ENCODE results near the gene LHPP. TPM values are rescaled to one million over a fixed set of nuclear protein-coding genes. Genes with fewer than 3 reads are reported as not detected.
A peak's percentile ranks its signal among the peaks of the same experiment; 100 is the strongest.

LHPP gene
- total and polyA plus RNA-seq, 2 experiments from 2014 or later: 19.0 to 22.9 TPM

GRCh38 chr10:124527874-124528395 lies 66.3 kb downstream of the LHPP start:
- Histone ChIP-seq H3K27ac (no peak overlapping the region), H3F3A (ENCODE audit: insufficient read depth) (no peaks in the 10 kb centered on the region), H4K20me1 (ENCODE audit: insufficient read depth) (no peaks in the 10 kb centered on the region), H3K4me2 (ENCODE audit: unreplicated experiment) (no peak overlapping the region), H3K36me3 (ENCODE audit: low read depth) (no peaks in the 10 kb centered on the region), H3K79me2 (ENCODE audit: insufficient read depth) (no peaks in the 10 kb centered on the region), H3K9me3 (ENCODE audit: low read depth) (no peaks in the 10 kb centered on the region), H3K9ac (no peak overlapping the region), H3K9me2 (ENCODE audit: insufficient read depth) (no peaks in the 10 kb centered on the region), H2AFZ (no peak overlapping the region), H3K4me3 (no peak overlapping the region), H3K4me1 (ENCODE audit: insufficient read depth) (peaks cover 6% of the 10 kb centered on the region), H3K27me3 (replicated peaks; ENCODE audit: insufficient read depth) (no peaks in the 10 kb centered on the region)
- in situ Hi-C loops (cut with MboI): no loop called here
- WGBS, 2 experiments (ENCODE audit: low coverage in 1 of 2, low lambda C conversion rate in 2 of 2, missing lambda C conversion rate in 2 of 2): 84 to 91% methylated on average over 11 of the region's 11 CpGs
- DNase-seq: no peak
- TF ChIP-seq EZH2phosphoT487 (IDR thresholded peaks at IDR 0.05; ENCODE audit: insufficient read depth, low read depth) (no peak), EZH2 (IDR thresholded peaks at IDR 0.05; ENCODE audit: insufficient read depth, poor library complexity, severe bottlenecking) (no peak)

GRCh38 chr10:124529661-124530214 lies 68.1 kb downstream of the LHPP start:
- in situ Hi-C loops (cut with MboI): loop anchor here (10.0 kb wide), 1 partner anchor 215 kb away; the partner anchor contains the start of gene FAM53B
- DNase-seq: peak; percentile 14
- 17 to 18% methylated on average over 14 to 17 of the region's 17 CpGs for WGBS, 2 experiments (ENCODE audit: low coverage in 1 of 2, low lambda C conversion rate in 2 of 2, missing lambda C conversion rate in 2 of 2)

GRCh38 chr10:124530215-124530665 lies 68.6 kb downstream of the LHPP start:
- Histone ChIP-seq H3K27ac (no peak overlapping the region), H3K27me3 (replicated peaks; ENCODE audit: insufficient read depth) (no peaks in the 10 kb centered on the region), H4K20me1 (ENCODE audit: insufficient read depth) (no peaks in the 10 kb centered on the region), H3K79me2 (ENCODE audit: insufficient read depth) (no peaks in the 10 kb centered on the region), H3K9ac (peak overlapping the region; percentile 28; the same call in 1 of the 2 replicates), H3K36me3 (ENCODE audit: low read depth) (no peaks in the 10 kb centered on the region), H2AFZ (no peak overlapping the region), H3K9me2 (ENCODE audit: insufficient read depth) (no peaks in the 10 kb centered on the region), H3K4me1 (ENCODE audit: insufficient read depth) (no peaks in the 10 kb centered on the region), H3K4me3 (no peak overlapping the region), H3K9me3 (ENCODE audit: low read depth) (no peaks in the 10 kb centered on the region), H3K4me2 (ENCODE audit: unreplicated experiment) (peak overlapping the region; percentile 53), H3F3A (ENCODE audit: insufficient read depth) (no peaks in the 10 kb centered on the region)
- peak; percentile 91 for DNase-seq
- in situ Hi-C loops (cut with MboI): loop anchor here (10.0 kb wide), 1 partner anchor 215 kb away; the partner anchor contains the start of gene FAM53B
- TF ChIP-seq EZH2phosphoT487 (IDR thresholded peaks at IDR 0.05; ENCODE audit: insufficient read depth, low read depth) (no peak), EZH2 (IDR thresholded peaks at IDR 0.05; ENCODE audit: insufficient read depth, poor library complexity, severe bottlenecking) (no peak)
- 6 to 13% methylated on average over 15 to 18 of the region's 18 CpGs for WGBS, 2 experiments (ENCODE audit: low coverage in 1 of 2, low lambda C conversion rate in 2 of 2, missing lambda C conversion rate in 2 of 2)

More at GRCh38 chr10:124529661-124530214, 68.1 kb downstream of the LHPP start:
- Histone ChIP-seq H3K4me2 (ENCODE audit: unreplicated experiment) (peak overlapping the region; percentile 53), H4K20me1 (ENCODE audit: insufficient read depth) (no peaks in the 10 kb centered on the region), H2AFZ (no peak overlapping the region), H3K9ac (no peak overlapping the region), H3K36me3 (ENCODE audit: low read depth) (no peaks in the 10 kb centered on the region), H3K79me2 (ENCODE audit: insufficient read depth) (no peaks in the 10 kb centered on the region), H3K4me3 (no peak overlapping the region), H3K9me2 (ENCODE audit: insufficient read depth) (no peaks in the 10 kb centered on the region), H3K27me3 (replicated peaks; ENCODE audit: insufficient read depth) (no peaks in the 10 kb centered on the region), H3F3A (ENCODE audit: insufficient read depth) (no peaks in the 10 kb centered on the region), H3K4me1 (ENCODE audit: insufficient read depth) (peaks cover 4% of the 10 kb centered on the region), H3K27ac (no peak overlapping the region), H3K9me3 (ENCODE audit: low read depth) (no peaks in the 10 kb centered on the region)
- TF ChIP-seq EZH2 (IDR thresholded peaks at IDR 0.05; ENCODE audit: insufficient read depth, poor library complexity, severe bottlenecking) (no peak), EZH2phosphoT487 (IDR thresholded peaks at IDR 0.05; ENCODE audit: insufficient read depth, low read depth) (no peak)

GRCh38 chr10:124530816-124531215 lies 69.2 kb downstream of the LHPP start:
- Histone ChIP-seq H3K36me3 (ENCODE audit: low read depth) (no peaks in the 10 kb centered on the region), H3F3A (ENCODE audit: insufficient read depth) (no peaks in the 10 kb centered on the region), H3K4me1 (ENCODE audit: insufficient read depth) (no peaks in the 10 kb centered on the region), H3K4me2 (ENCODE audit: unreplicated experiment) (no peak overlapping the region), H3K9me3 (ENCODE audit: low read depth) (no peaks in the 10 kb centered on the region), H3K27ac (no peak overlapping the region), H4K20me1 (ENCODE audit: insufficient read depth) (no peaks in the 10 kb centered on the region), H3K9me2 (ENCODE audit: insufficient read depth) (no peaks in the 10 kb centered on the region), H3K9ac (no peak overlapping the region), H3K79me2 (ENCODE audit: insufficient read depth) (no peaks in the 10 kb centered on the region), H3K27me3 (replicated peaks; ENCODE audit: insufficient read depth) (no peaks in the 10 kb centered on the region), H2AFZ (no peak overlapping the region), H3K4me3 (no peak overlapping the region)
- in situ Hi-C loops (cut with MboI): loop anchor here (10.0 kb wide), 1 partner anchor 214 kb away; the partner anchor contains the start of gene FAM53B
- no peak for DNase-seq
- WGBS, 2 experiments (ENCODE audit: low coverage in 1 of 2, low lambda C conversion rate in 2 of 2, missing lambda C conversion rate in 2 of 2): 78 to 79% methylated on average over 9 of the region's 9 CpGs
- TF ChIP-seq EZH2 (IDR thresholded peaks at IDR 0.05; ENCODE audit: insufficient read depth, poor library complexity, severe bottlenecking): no peak

All from GM23248 (cell line).